Bronchial epithelial cell (primary cell): ENCODE results near the gene PSTPIP2. TPM values are rescaled to one million over a fixed set of nuclear protein-coding genes. Genes with fewer than 3 reads are reported as not detected.

Source experiments
- DNase-seq: peaks from one replicate; pipeline ENCODE4 v3.0.0-alpha.2; 2010; ENCODE audit warnings: low read depth
- FAIRE-seq: peaks from 2 replicates; lab custom pipeline; 2011; peaks lifted over from hg19 to GRCh38; lab: Jason Lieb, UNC
- H3K27me3 ChIP-seq: 2 replicates; pipeline ENCODE4 v1.5.1; 2011; ENCODE audit warnings: low read length; ENCODE audit not compliant: control insufficient read depth, insufficient read depth
- H3K36me3 ChIP-seq: 2 replicates; pipeline ENCODE4 v1.5.1; 2011; ENCODE audit warnings: low read length; ENCODE audit not compliant: control insufficient read depth, insufficient read depth
- H3K4me3 ChIP-seq: 2 replicates; pipeline ENCODE4 v1.5.1; 2011; ENCODE audit warnings: mild to moderate bottlenecking, low read depth, low read length, control low read depth
- CTCF ChIP-seq: IDR thresholded peaks from 2 replicates; pipeline ENCODE4 v1.5.1; 2011; ENCODE audit warnings: mild to moderate bottlenecking, moderate library complexity, low read length, control low read depth, inconsistent platforms; ENCODE audit not compliant: insufficient read depth, severe bottlenecking
- total RNA-seq: library from RNA; depleted of rRNA; stranded (reverse); fragments of >200 nt; gene quantifications from 2 replicates; pipeline ENCODE4 v1.2.1, GENCODE V29; 2014

The PSTPIP2 gene
- total RNA-seq, 1 donor from 2014 or later = 6.6 TPM

GRCh38 chr18:46009125-46009840 lies 62.8 kb downstream of the PSTPIP2 start:
- H3K4me3 ChIP-seq = no peak overlapping the region
- TF ChIP-seq CTCF = no peak
- FAIRE-seq = no peak
- no peaks in the 10 kb centered on the region for H3K27me3 ChIP-seq
- no peak for DNase-seq
- peaks cover 2% of the 10 kb centered on the region for H3K36me3 ChIP-seq

- DNase-seq (no peak), FAIRE-seq (peak; percentile 13)
- Histone ChIP-seq H3K4me3 (no peak overlapping the region), H3K27me3 (no peaks in the 10 kb centered on the region), H3K36me3 (peaks cover 2% of the 10 kb centered on the region)
- TF ChIP-seq CTCF = no peak
These were observed 63.5 kb downstream of the PSTPIP2 start for GRCh38 chr18:46008531-46008930.

GRCh38 chr18:46007165-46007564 lies 64.9 kb downstream of the PSTPIP2 start:
- Histone ChIP-seq H3K27me3 (no peaks in the 10 kb centered on the region), H3K4me3 (no peak overlapping the region), H3K36me3 (peaks cover 2% of the 10 kb centered on the region)
- FAIRE-seq = no peak
- no peak for DNase-seq
- TF ChIP-seq CTCF = no peak

GRCh38 chr18:46002934-46003333 lies 69.1 kb downstream of the PSTPIP2 start:
- FAIRE-seq (peak; percentile 62), DNase-seq (no peak)
- TF ChIP-seq CTCF = no peak
- H3K27me3 ChIP-seq = no peaks in the 10 kb centered on the region
- no peak overlapping the region for H3K4me3 ChIP-seq
- H3K36me3 ChIP-seq = no peaks in the 10 kb centered on the region

GRCh38 chr18:46001892-46002291 lies 70.2 kb downstream of the PSTPIP2 start:
- no peak for FAIRE-seq
- TF ChIP-seq CTCF = no peak

GRCh38 chr18:46001074-46001473 lies 71.0 kb downstream of the PSTPIP2 start:
- TF ChIP-seq CTCF = no peak
- FAIRE-seq = no peak
- DNase-seq = no peak
- Histone ChIP-seq H3K27me3 (no peaks in the 10 kb centered on the region), H3K4me3 (no peak overlapping the region), H3K36me3 (no peaks in the 10 kb centered on the region)

More at GRCh38 chr18:46001892-46002291, 70.2 kb downstream of the PSTPIP2 start:
- Histone ChIP-seq H3K27me3 (no peaks in the 10 kb centered on the region), H3K4me3 (no peak overlapping the region), H3K36me3 (no peaks in the 10 kb centered on the region)
- DNase-seq = no peak
